Caki2 (cell line): ENCODE measurements around the gene PRDM16. TPM values are rescaled to one million over a fixed set of nuclear protein-coding genes. Genes with fewer than 3 reads are reported as not detected.

Source experiments
- DNase-seq: peaks from one replicate; pipeline ENCODE4 v3.0.0-alpha.2; 2015; ENCODE audit warnings: low read depth
- in situ Hi-C: cut with HindIII; loops from 2 replicates; pipeline ENCODE4 v1.10.0; 2016; ENCODE audit warnings: low sequenced_read_pairs, low pct_unique_long_range_greater_than_20kb, mixed read lengths
- total RNA-seq: library from RNA; depleted of rRNA; stranded (reverse); fragments of >200 nt; shearing (Covaris generic); gene quantifications from 2 replicates; pipeline ENCODE4 v1.2.3, GENCODE V29; 2014; ENCODE audit warnings: low replicate concordance

Gene PRDM16
- total RNA-seq, 1 experiment from 2014 or later: not detected

GRCh38 chr1:3457910-3458883, 389.2 kb downstream of the PRDM16 start:
- DNase-seq: no peak
- in situ Hi-C loops: no loop called here

- in situ Hi-C loops: no loop called here
- DNase-seq: no peak
These were observed 390.3 kb downstream of the PRDM16 start for GRCh38 chr1:3459051-3459908.

DNA sequence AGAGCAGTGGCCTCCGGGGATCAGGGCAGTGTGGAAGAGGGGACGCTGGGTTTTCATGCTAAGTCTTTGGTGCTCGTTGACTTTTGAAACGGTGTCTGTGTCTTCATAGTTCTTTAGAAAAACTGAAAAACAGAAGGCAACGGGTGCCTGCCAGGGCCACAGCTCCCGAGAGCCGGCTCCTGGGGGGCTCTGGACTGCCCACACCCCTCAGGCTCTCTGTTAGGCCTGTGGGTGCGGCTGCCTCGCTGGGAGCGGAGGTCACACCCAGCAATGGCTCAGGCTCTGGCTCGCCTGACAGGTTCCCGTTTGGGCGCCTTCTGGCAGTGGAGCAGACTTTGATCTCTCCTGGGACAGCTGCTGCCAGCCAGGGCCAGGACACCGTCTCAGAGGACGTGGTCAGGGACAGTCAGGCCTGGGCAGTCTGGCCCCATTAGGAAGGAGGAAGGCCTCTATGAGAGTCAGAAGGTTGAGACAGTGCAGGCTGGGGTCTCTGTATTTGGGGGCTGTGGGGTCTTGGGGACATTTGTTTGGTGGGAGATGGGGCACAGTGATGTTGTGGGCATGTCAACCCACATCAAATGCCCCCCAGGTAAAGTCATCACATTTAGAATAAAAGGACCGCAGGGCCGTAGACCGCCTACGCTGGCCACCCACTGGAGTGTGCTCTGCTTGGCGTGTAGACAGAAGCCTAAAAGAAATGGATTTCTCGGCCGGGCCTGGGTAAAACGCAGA, 391.1 kb downstream of the PRDM16 start:
- in situ Hi-C loops: no loop called here
- no peak for DNase-seq

GRCh38 chr1:3460672-3461131, 391.7 kb downstream of the PRDM16 start:
- no peak for DNase-seq
- in situ Hi-C loops: no loop called here

DNA sequence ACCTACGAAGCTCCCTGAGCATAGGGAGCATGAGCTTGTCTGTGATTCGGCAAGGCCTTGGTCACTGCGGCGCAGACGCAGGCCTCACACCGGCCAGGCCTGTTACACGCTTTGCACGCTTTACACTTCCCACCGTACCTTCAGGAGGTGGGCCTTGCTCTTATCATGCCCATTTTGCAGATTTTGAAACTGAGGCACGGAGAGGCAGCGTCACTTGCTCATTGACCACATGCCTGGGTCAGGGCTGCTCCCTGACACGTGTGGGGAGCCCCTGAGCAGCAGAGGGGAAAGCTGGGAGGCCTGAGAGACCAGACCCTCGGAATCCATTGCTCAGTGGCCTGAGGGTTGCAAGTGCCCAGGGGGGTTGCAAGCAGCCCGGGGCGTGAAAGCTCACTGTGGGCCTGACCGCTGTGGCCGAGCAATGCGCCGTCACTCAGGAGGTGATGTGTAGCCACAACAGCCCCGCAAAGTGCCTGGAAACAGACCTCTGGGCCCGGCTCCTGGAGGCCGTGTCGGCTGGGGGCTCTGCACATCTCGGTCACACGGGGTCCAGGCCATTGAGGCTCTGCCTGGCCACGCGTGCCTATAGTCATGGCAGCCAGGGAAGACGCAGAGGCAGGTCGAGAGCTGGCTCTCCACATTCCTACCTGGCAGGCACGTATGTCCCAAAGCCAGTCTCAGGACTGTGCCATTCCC, 392.4 kb downstream of the PRDM16 start:
- in situ Hi-C loops: no loop called here
- DNase-seq: no peak

GRCh38 chr1:3461934-3462275, 392.9 kb downstream of the PRDM16 start:
- DNase-seq: no peak
- in situ Hi-C loops: no loop called here

DNA sequence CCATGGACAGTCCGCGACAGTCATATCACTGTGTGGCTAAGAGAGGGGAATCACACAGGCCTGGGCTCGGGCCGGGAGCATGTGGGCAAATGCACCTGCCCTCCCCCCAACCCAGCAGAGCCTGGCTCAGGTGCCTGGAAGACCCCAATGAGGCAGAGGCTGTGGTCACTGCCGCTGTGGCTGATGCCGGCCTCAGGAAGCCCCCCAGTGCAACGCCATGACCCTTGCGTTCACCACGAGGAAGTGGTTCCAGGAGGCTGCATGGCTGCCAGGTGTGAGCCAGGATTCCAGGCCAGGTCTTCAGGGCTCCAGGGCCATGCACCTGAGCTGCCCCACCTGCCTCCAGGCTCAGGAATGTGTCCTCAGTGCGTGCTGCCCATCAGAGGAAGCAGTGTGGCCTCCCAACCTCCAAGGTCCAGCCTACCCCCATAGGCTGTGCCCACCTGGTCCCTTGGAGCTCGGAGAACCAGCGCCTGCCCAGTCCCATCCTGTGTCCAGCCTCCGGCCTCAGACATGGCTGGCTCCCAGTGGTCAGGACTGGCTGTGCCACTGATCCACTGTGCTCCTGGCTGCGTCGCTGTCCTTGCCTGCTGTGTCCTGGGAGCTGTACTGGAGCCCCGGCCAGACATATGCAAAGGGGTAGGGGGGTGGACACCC, 393.5 kb downstream of the PRDM16 start:
- in situ Hi-C loops: no loop called here
- no peak for DNase-seq

DNA sequence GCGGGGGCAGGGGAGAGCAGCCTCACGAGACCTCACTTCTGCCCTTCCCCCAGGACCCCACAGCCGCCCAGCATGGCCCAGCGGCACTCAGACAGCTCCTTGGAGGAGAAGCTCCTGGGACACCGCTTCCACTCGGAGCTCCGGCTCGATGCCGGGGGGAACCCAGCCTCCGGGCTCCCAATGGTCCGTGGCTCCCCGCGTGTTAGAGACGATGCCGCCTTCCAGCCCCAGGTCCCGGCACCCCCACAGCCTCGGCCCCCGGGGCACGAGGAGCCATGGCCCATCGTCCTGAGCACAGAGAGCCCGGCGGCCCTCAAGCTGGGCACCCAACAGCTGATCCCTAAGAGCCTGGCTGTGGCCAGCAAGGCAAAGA, 394.0 kb downstream of the PRDM16 start:
- no peak for DNase-seq
- in situ Hi-C loops: no loop called here

DNA sequence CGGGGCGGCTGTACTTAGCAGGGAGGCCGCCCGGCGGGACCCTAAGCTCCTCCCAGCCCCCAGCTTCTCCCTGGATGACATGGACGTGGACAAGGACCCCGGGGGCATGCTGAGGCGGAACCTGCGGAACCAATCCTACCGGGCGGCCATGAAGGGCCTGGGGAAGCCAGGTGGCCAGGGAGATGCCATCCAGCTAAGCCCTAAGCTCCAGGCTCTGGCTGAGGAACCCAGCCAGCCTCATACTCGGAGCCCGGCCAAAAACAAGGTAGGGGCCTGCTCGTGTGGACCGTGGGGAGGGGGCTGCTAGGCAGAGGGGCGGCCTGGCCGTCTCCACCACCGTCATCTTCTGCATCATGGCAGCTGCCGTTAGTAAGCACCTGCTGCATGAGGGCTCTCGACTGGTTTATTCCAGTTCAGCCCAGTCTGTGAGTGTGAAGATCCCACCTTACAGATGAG, 394.4 kb downstream of the PRDM16 start:
- no peak for DNase-seq
- in situ Hi-C loops: no loop called here

GRCh38 chr1:3463891-3464648, 395.1 kb downstream of the PRDM16 start:
- in situ Hi-C loops: no loop called here
- no peak for DNase-seq

- in situ Hi-C loops: no loop called here
- DNase-seq: no peak
These were observed 395.6 kb downstream of the PRDM16 start for GRCh38 chr1:3464649-3465025.

GRCh38 chr1:3465091-3465934, 396.3 kb downstream of the PRDM16 start:
- in situ Hi-C loops: no loop called here
- no peak for DNase-seq

- DNase-seq: no peak
- in situ Hi-C loops: no loop called here
These were observed 396.9 kb downstream of the PRDM16 start for GRCh38 chr1:3465935-3466321.

DNA sequence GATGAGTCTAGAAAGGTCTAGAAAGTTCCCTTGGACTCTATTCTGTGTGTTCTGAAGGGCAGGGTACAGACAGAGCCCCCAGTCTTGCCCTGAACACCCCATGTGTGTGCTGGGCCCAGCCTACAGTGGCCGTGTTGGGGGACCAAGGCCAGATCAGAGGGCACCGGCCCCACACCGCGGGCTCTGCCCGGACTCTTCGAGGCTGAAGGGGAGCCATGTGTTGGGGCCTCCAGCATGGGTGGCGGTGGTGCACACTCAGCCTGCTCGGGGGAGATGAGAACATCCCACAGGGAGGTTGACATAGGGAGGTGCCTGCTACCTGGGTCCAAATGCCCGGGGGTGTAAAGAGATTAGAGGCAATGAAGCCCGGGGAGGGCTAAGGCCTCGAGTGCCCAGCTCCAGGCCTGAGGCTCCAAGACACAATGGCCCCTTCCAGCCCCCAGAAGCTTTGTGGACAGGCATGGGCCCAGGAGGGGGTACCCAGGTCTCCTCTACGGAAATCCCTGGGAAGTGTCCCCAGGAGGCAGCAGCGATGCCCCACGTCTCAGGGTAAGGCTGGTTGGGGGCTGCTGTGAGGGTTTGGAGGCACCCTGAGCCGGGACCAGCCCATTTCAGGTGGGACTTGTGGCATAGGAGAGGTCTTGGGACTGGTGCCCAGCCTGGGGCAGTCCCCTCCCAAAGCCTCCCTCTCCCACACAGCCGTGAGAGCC, 397.5 kb downstream of the PRDM16 start:
- in situ Hi-C loops: no loop called here
- DNase-seq: no peak
